HG03175 (cell line): ENCODE measurements around the gene SLC44A5.

Source experiments
- ATAC-seq: cut with Tn5 transposase; IDR thresholded peaks from one replicate; pipeline ENCODE4 v1.9.1; 2021; ENCODE audit warnings: mild to moderate bottlenecking, moderate library complexity; ENCODE audit not compliant: unreplicated experiment

The SLC44A5 gene

DNA sequence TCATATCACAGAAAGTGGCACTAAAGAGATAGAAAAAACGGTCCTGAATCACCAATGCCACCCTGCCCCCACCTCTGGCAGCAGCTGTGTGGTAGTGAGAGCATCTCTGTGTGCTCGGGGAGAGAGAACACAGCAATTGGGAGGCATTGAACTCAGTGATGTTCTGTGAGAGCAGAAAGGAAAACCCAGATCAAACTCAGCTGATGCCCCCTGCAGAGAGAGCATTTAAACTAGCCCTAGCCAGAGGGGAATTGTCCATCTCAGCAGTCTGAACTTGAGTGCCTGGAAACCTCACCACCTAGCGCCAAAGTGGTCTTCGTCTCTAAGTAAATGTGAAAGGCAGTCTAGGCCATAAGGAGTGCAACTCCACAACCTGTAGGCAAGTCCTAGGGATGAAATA lies 21.3 kb downstream of the SLC44A5 start:
- no peak for ATAC-seq

DNA sequence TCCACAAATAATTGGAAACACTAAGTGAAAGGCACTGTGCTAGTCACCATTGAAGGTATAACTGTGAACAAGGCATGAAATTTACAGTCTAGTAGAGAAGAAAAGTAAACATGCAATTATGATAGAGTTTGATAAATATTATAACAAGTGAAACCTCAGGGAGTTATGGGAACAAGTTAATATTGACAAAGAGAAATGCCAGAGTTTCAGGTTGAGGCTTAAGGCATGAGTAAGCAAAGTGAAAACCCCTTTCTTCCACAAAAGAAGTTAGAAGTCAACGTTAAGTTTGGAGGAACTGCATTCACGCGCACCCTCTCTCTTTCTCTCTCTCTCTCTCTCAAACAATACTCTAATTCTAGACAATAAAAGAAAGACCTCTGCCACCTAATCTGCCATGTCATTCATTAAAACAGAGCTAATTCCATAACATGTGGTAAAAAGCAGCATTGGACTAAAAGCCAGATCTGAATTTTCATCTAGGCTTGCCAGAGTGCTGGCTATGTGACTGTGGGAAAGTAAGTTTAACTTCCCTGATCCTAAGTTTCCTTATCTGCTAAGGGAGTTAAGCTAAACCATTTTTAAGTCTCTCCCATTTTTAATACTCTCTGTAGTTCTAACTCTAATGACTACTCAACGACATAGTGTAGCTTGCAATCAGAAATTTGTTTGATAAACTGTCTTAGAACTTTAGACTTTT lies 22.0 kb downstream of the SLC44A5 start:
- ATAC-seq: no peak

DNA sequence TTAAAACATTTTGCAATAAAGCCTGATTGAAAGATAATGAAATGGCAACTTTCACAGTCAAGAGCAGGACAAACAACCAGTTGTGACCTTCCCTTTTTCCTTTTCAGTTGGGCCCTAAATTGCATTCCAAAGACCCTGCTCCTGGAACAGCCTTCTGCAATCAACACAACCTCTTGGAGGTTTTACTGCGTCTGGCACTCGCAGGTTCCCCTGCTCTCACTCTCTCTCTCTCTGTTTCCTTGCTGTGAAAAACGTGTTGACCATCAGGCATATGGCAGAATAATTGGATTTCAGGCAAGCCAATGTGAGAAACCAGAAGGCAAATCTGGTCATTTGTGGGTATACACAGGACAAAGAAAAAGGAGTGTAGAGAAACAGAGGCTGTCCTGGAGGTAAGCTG lies 23.2 kb downstream of the SLC44A5 start:
- no peak for ATAC-seq

DNA sequence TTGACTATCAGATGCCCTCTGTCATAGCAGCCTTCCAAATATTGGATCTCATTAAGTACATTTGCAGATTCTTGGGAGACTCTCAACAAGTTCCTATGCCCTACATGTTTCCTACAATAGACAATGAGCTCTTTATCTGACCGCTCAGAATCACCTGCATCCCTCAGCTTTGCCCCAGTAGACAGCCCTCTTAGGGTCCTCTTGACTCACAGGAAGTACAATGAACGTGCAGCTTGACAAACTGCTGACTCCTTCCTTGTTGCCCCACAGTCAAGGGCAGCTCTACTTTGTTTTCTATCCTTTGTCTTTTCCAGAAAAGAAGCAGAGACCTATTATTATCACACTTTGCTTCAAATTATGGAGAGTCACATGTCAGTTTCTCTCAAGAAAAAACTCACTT lies 27.6 kb downstream of the SLC44A5 start:
- no peak for ATAC-seq

DNA sequence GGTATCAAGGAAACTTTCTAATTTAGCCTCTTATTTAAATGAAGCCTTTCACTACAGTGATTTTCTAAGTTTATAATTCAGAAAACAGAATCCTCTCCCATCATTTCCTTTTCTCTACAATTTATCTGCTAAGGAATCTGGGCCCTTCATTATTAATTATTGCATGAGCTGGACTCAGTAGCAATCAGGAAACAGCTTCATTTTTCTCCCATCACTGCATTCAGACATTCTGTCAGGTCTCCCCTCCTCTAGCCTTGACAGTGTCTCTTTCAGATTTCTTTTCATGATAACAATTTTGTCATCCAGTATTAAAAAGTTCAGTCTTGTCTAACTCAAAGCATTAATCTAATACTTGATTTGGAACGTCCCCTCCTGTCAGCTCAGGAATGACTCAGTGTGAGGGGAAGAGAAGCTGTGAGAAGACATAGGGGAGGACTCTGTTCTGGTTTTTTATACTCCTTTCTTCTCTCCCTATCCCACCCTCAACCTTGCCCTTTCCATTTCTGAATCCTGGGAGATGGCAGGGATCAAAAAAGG lies 28.1 kb downstream of the SLC44A5 start:
- no peak for ATAC-seq

DNA sequence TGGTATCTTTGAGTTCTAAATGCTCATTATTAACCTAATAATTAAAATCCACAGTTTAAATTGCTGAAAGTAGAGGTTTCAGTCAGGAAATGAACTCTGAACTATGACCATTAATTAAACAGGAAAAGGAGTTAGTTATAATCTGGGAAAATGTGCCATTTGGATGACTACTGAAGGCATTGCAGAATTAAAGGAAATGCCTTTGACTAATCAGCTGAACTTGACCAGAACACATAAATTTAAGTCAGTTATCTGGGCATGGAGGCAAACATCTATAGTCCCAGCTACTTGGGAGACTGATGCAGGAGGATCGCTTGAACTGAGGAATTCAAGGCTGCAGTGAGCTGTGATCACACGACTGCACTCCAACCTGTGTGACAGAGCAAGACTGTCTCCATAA lies 31.9 kb downstream of the SLC44A5 start:
- ATAC-seq: no peak

DNA sequence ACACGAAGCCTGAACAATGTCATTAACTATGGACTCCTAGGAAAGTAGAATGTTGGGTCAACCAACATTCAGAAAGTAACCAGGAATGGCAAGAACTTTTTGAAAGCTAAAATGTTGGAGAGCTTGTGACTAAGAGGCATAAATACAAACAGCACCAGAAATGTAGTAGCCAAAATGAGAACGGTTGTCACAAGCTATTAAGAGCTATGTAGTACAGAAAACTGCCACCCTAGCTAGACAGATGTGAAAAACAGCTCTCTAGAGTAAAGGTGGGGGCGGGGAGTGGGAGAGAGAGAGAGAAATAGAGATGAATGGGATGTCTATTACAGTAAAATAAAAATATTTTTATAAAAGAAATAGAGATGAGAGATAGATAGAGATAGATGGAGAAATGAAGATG lies 35.1 kb downstream of the SLC44A5 start:
- no peak for ATAC-seq

DNA sequence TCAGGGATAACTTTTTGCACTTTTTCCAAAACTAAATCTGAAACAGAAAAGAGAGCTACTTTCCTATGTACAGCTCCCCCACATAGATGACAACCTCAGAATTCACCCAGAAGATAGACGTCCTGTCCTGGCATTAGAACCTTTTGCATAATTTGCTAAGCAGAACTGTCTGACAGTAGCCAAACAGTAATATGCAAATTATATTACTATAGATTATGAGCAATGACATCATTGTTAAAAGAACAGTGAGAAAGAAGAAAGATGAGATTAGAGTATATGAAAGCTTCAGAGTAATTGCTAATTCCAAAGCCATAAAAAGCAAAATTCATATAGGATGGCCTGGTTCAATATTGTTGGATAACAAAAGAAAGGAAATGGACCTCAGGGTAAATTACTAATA lies 43.7 kb downstream of the SLC44A5 start:
- ATAC-seq: no peak

DNA sequence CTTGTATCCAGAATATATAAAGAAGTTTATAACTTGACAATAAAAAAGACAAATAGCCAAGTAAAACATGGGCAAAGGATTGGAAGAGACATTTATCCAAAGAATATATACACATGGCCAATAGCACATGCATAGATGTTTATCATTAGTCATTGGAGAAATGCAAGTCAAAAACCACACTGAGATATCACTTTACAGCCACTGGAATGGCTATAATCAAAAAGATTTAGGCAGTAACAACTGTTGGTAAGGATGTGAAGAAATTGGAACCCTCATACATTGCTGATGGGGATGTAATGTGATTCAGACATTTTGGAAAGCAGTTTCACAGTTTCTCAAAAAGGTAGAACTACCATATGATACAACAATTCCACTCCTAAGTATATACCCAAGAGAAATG lies 51.1 kb downstream of the SLC44A5 start:
- no peak for ATAC-seq

DNA sequence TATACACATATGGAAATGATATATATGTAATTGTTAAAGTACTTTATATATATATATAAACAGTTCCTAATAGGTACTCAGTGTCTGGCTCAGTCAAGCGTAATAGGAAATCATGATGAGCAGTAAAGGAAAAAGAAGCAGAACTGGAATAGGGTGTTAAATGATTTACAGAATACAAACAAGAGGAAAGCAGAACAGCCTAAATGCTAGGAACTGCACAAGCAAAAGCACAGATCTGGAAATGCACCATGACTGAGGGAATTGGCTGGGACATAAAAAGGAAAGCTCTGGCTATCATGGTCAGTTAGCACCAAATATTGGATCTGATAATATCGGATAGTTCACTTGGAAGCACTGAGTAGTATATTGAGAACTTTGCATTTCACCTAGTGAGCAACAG lies 51.8 kb downstream of the SLC44A5 start:
- ATAC-seq: no peak

DNA sequence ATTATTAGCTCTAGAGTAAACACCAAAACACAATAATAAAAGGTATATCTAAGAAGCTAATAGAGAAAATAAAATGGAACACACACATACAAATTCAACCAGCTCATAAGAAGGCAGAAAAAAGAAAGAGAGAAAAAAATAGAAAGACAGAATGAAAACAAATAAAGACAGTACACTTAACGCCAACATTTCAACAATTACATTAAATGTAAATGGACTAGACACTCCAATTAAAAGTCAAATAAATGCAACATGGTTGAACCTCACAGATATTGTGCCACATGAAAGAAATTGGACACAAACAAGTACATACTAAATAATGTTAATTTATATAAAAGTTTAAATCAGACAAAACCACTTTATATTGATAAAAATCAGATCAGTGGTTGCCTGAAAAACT lies 56.0 kb downstream of the SLC44A5 start:
- no peak for ATAC-seq

DNA sequence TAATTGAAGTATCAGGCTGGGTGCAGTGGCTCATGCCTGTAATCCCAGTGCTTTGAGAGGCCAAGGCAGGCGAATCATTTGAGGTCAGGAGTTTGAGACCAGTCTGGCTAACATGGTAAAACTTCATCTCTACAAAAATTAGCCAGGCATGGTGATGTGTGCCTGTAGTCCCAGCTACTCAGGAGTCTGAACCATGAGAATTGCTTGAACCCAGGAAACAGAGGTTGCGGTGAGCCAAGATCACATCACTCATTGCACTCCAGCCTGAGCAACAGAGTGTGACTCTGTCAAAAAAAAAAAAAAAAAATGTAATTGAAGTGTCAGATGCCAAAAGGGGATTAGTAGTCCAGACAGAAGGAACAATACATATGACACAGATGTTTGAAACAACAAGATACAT lies 56.7 kb downstream of the SLC44A5 start:
- no peak for ATAC-seq

DNA sequence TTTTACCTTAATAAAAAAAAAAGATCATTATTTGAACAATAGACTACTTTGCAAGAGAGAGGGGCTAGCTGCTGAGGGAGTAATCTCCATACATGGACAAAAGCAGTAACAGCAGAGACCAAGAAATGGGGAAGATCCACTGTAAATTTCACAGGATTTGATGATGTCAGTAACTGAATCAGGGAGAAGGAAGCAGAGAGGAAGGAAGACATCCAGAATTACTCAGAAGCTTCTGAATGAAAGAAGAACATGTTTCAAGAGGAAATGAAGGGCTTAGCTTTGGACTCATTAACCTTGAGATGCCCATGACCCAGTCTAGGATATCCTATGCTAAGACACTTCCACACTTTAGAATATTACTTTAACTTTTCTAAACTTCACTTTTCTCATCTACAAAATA lies 60.4 kb downstream of the SLC44A5 start:
- ATAC-seq: no peak

DNA sequence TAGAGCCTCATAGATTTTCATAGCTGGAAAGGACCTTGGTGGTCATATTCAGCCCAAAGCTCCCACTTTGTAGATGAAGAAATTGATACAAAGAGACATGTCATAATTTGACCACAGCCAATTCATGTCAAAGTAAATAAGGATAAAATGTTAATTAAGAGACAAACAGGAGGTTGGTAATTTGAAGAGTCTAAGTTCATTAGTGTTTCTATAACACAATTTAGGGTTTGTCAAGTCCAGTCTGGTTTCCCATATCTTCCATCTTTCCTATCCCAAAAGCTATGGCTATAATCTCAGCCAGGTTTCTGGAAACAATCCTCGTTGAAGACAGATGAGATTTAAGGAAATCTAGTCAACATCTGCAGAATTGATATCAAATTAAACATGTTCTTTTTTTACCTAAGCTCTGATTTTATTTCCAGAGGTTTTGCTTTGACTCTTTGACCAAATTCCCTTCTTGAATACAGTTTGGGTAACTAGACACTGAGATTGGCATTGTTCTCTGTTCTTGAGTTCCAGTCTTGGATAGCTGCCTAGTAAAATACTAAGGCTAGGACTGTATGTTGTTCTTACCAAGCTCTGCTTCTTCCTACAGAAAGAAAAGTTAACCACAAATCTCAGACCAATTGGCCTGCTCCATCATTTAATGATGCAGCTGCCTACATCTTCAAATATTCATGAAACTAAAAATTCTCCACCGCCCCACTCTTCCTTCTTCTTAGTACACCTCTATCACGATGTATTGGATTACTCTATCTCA lies 62.0 kb downstream of the SLC44A5 start:
- ATAC-seq: no peak

DNA sequence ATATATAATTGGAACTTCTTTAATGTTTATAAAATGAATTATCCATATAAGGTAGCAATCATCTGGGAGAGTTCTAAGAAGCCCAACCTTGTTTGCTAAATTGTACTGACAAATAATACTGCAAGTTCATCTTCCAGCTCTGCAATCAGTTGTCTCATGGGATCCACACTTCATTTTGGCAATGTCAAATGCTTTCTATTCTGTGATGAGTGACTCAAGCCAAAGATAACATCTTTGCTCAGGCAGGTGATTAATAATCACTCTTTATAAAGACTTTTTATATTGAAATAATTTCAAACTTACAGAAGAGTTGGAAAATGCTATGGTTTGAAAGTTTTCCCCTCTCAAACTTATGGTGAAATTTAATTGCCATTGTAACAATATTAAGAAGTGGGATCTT lies 67.2 kb downstream of the SLC44A5 start:
- ATAC-seq: no peak

DNA sequence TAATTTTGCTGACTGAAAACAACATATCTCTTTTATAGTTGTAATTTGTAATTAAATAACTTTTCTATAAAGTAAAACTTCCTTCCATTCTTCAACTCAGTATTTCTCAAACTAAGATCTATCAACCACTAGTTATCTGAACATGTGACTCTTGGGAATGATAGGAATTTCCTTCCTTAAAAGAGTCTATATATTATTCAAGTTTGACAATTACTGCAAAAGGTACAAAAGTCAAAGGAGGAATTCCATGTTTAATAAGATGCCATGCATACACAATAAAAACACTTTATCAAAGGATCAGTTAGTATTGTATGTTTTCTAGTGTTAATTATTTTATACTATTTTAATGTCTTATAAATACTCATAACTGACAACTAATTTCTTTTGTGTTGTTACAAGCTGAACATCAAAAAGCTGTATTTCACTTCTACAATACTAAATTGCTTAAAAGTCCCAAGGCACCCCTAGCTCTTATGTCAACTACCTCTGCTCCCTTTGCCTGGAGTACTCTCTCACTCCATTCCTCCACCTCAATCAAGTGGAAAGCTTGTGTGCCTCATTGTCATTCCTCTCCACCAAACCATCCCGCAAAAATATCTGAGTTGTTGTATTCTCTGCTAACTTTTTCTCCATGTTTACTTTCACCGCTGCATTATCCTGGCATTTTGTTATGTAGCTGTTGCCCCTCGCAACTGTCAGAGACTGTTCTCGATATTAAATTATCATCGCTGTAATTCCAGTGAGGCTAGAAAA lies 67.9 kb downstream of the SLC44A5 start:
- ATAC-seq: no peak

DNA sequence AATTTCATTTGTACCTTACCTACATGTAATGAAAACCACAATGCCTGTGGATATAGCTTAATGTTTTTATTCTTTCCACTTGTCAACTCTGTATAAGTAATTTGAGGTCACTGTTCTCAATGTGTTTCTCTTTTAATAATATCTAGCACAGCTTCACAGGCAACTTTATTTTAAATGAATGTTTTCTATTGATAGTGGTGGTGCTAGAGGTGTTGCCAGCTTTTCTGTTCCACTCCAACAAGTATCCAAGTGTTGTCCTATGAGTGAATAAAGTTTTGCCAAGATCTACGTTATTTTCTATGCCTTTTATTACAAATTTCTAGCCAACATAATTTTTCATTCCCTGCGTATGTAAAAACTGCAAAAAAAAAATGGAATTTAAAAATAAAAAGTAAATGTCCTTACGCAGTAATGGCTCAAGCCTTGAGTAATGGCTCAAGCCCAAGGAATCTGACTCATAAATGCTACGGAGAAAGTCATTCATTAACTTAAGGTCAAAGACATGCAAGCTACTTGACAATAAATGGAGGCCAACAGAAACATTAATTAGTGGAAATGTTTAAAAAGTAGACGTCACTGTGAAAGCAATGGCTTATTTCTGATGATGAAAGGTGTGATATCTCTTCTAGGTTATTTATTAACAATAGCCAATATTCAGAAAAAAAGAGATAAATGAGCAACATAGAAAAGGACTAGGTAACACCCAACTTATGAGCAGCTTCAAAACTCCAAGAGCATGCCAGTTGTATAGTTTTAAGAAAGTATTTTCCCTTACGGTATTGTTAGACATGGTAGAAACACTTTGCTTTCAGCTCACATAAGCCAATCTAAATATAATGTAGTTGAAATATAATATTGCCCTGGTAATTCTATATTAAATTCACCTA lies 71.4 kb downstream of the SLC44A5 start:
- no peak for ATAC-seq

DNA sequence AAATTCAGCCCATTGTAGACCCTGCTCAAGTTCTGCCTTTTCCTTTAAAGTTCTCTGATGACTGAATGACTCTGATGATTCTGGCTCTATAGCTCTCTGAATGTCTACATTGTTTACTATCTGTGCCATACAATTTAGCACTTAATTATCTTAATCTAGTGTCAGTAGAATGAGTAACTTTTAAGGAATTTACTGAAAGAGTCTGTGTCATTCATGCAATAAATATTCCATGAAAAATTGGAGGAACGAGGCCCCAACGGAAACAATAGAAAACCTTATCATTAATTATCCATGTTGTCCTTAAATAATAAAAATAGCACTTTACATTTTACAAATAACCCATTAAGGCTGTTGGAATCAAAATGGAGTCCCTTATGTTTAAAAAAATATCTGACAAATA lies 77.8 kb downstream of the SLC44A5 start:
- ATAC-seq: no peak

DNA sequence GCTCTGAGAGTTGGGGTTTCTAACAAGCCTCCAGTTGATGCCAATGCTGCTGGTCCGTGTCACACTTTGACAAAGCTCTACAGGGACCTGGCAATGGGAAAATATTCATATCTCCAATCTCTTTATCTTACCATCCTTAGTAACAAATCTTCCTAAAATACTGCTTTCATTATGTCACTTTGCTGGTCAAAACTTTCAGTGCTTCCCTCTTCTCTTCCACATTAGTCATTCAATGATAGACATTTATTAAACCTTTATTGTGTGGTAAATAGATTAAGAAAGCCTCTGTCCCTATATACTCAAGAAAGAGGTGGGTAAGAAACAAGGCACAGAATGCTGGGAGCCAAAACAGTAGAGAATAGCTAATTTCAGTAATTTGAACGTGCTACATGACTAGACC lies 79.3 kb downstream of the SLC44A5 start:
- ATAC-seq: no peak

DNA sequence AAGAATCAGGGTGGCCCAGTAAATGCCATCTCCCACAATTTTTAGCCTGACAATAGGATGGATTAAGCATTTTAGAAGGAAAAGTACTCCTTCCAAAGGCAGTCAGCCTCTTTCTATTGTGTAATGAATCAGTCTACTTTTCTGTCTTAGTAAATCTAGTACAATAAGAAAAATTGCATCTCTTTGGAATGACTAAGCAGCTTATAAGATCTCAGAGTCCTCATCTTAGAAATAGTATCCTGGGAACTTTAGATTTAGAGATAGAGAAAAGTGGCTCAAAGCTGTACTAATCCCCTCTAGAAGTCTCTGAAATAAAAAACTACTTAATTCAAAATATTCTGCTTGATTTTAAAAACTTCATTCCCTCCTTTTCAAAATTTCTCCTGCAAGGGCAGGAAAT lies 81.4 kb downstream of the SLC44A5 start:
- no peak for ATAC-seq

DNA sequence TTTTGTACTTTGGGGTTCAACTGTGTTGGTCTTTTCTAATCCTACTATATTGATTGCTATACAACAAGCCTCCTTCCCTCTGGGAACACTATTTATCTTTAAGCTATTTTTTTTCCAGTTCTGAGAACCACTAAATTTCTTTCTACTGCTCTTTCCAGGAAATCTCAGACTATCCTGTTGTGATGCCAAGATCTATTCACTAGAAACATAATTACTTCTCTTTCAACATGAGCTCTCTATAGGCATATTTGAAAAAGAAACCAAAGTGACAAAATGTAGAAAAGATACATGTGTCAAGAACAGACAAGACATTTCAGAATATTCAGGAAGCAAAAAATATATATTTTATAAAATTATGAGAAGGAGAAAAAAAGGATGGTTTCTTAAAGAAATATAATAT lies 82.9 kb downstream of the SLC44A5 start:
- ATAC-seq: no peak
